Caki2 (cell line): ENCODE data around the gene PITX2. TPM values are rescaled to one million over a fixed set of nuclear protein-coding genes. Genes with fewer than 3 reads are reported as not detected.

ENCODE experiments used
- DNase-seq: peaks from one replicate; pipeline ENCODE4 v3.0.0-alpha.2; 2015; ENCODE audit warnings: low read depth
- in situ Hi-C: cut with HindIII; loops from 2 replicates; pipeline ENCODE4 v1.10.0; 2016; ENCODE audit warnings: low sequenced_read_pairs, low pct_unique_long_range_greater_than_20kb, mixed read lengths
- total RNA-seq: library from RNA; depleted of rRNA; stranded (reverse); fragments of >200 nt; shearing (Covaris generic); gene quantifications from 2 replicates; pipeline ENCODE4 v1.2.3, GENCODE V29; 2014; ENCODE audit warnings: low replicate concordance; rRNA removed

PITX2 gene
- 0.14 TPM in 1 of 2 replicates, not detected in the other for total RNA-seq

- no peak for DNase-seq
- in situ Hi-C loops = no loop called here
These were observed at the start of gene PITX2 for GRCh38 chr4:110622841-110623717. Gene PITX2, minus strand, starts transcription at chr4:110623077. Its CDS starts 617 bp downstream, at chr4:110622460.

GRCh38 chr4:110671679-110672078 is 48.8 kb upstream of the PITX2 start:
- DNase-seq = no peak
- in situ Hi-C loops = no loop called here

DNA sequence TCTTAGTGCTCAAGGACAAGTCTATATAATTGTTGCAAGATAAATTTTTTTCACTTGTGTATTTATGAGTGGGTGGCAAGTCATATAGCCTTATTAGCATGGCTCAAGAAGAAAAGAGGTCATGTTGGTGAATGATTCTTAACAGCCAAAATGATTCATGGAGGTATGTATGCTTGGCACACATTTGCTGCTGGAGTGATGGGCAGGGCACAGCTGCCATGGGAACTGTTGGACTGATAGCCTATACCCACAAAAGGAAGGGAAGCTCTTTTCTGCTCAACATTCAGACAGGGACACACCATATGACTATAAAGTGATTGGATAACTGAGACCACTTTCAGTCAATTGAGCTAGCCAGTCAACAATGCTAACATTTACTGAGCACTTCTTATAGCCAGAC is 46.8 kb upstream of the PITX2 start:
- in situ Hi-C loops = no loop called here
- no peak for DNase-seq

GRCh38 chr4:110668463-110669235 is 45.8 kb upstream of the PITX2 start:
- in situ Hi-C loops = no loop called here
- no peak for DNase-seq

DNA sequence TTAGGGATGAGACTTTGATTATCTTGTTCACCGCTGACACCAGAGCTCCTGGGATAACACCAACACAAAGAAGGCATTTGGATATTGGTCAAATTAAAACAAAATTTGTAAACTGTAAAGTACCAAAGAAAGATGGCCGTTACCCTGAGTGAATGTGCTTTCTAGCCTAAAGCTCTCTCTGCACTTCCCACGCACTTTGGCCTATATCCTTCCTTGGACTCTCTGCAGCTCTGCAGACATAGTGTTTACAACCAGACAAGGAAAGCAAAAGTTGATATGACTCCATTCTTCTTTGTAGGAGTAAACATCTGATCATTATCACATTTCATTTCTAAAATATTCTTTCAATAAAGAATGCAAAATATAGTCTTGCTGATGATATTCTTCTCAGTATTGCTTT is 44.8 kb upstream of the PITX2 start:
- in situ Hi-C loops = no loop called here

GRCh38 chr4:110666030-110666429 is 43.2 kb upstream of the PITX2 start:
- DNase-seq = no peak
- in situ Hi-C loops = no loop called here

More for the DNA sequence above, 44.8 kb upstream of the PITX2 start:
- no peak for DNase-seq

DNA sequence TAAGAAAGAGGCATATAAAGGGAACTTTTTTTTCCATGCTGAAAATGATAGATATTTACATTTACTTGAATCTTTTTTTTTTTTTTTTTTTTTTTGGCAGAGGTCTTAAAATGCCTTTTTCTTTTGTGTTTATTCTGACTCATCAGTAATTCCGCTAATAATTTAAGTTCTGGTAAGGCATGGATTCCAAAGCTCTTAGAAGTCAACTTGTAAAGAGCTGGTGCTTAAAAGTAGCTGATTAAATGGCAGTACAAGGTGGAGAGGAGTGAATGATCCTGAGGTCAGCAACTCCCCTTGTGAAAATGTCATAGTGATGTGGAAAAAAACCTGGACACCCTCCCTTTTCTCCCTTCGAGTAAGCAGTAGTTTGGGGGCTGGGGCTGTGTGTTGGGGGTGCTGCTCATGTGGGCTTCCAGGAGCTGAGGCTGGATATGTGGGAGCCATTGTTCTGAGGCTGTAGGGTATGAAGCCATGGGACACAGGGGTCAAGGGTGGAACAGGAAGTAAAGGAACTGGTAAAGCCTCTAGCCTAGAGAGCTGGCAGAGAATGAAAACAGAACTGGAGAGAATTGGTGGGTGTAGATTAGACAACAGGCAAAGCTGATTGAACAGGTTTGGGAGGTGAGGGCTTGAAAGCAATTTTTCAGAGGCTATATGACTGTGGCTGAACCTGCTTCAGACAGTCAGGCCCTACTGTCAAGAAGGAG is 41.0 kb upstream of the PITX2 start:
- in situ Hi-C loops = no loop called here
- no peak for DNase-seq

DNA sequence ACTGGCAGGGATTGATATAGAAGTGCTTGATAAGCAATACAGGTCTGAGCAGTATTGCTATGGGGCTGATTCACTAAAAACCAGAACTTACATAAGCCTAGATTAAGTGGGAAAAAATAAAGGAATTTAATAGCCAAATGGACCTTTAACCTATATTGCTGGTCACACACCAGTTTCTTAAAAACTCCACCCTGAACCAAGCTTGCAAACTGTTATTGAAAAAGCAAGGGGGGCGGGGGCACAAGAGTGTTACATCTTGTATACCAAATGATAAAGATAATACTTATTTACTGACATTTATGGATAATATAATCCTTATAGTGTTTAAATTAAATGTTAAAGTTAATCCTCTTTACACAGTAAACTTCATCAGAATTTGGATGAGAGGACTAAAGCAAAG is 40.3 kb upstream of the PITX2 start:
- DNase-seq = no peak
- in situ Hi-C loops = no loop called here

- no peak for DNase-seq
- in situ Hi-C loops = no loop called here
These were observed 37.9 kb upstream of the PITX2 start for GRCh38 chr4:110660755-110661154.

DNA sequence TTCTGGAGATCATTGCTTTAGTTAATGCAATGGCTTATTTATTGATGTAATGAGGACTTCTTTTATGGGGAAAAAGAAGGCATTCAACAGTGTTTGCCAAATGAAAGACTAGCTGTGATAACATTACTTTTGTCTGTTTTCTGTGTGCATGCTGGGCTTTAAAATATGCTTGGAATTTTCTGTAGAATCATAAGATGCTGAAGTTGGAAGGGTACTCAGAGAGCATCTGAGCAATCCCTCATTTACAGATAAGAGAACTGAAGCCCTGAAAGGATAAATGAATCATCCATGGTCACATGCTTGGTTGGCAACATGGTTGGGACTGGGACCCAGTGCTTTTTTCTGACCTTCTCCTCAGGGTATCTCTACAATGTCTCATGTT is 31.4 kb upstream of the PITX2 start:
- no peak for DNase-seq
- in situ Hi-C loops = no loop called here

DNA sequence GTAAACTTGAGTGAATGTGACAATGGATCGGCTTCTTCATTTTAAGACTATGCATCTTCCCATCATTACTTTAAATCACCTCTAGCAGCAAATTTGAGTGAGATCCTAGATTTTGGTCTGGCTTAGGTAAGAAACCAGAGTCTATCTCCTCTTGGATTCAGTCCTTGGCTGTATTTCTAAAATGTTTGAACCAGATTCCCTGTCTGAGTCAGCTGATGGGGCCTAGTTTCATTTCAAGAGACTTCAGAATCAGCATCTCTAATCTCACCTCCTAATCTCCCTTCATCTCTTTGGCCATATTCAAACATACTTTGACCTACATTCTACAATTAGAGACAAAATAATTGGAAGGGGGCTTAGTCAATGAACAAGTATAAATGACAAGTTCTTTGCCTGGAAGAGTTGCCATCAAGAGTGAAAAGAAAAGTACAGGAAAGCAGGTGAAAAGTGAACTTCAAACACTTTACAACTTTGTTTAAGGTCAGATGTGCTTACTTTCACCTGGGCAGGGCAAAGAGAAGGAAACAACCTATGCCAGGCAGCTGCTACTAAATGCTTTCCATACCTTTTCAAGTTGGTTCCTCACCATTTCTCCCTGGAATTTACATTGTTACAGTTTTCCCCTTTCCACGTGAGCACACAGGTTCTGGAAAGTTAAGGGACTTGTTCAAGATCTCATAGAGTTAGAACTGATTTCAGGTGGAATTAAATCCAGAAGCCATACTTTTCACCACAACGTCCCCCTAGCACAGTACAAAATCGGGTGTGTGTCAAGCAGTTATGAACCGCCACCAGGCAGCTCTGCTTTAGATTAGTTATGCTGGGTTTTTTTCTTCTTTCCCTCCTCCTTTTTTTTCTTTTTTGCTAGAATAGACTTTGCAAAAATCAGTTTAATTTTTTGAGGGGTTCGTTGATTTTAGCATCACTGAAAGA is 30.7 kb upstream of the PITX2 start:
- in situ Hi-C loops = no loop called here
- DNase-seq = no peak

GRCh38 chr4:110644008-110644407 is 21.1 kb upstream of the PITX2 start:
- in situ Hi-C loops = no loop called here
- no peak for DNase-seq

GRCh38 chr4:110643096-110643495 is 20.2 kb upstream of the PITX2 start:
- DNase-seq = no peak
- in situ Hi-C loops = no loop called here

GRCh38 chr4:110641218-110641617 is 18.3 kb upstream of the PITX2 start:
- in situ Hi-C loops = no loop called here
- DNase-seq = no peak

DNA sequence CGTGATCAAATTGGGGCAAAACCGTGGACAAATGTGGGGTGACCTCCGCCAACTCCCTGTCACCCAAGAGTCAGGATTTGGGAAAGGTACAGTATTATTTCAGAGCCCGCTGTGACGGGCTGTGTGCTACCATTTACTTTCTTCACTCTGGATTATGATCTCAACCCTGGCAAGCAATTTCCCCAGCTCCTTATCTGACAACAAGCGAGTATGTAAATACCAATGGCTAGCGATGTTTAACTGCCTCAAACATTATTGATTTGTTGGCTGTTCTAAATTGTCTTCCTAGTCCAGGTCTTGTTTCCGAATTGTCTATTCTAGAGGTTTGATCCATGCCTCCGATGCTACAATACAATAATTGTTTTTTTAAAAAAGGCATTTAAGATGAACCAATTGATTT is 17.7 kb upstream of the PITX2 start:
- in situ Hi-C loops = no loop called here
- no peak for DNase-seq

DNA sequence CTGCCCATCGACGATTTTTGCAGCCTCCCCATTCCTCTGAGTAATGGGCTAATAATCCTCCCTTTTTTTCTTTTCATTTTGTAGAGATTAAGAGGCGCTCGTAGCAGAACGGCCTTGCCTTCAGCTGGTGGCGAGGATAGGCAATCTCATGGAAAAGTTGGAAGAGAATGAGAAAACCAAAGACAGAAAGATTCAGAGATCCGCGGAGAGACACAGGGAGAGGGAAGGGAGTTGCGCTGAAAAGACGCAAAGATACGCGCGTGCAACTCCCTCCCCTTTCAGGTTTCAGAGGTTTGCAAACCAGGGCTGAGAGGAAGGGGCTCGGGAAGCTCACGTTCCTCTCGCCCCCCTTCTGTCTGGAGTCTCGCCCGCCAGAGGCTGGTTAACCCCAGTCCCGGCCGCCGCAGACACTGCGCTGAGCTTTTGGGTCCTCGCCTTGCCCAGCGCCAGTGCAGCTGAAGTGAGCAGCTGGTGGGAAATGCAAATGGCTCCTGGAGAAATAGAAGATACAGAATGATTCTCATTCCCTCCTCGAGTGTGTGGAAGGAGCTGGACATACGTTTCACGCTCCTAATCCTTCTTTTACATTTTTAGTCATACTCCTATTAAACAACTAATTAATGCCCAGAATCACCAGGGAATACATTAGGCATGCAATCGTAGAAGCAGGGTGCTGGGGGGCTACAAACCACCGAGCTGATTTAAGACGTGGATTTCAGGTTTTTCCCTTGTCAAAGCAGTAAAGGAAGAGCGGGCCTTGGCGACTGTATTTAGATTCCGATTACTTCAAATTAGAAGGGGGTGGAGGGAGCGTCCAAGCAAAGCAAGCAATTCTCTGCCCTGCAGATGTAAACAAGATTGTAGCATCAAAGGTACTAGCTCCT is 16.6 kb upstream of the PITX2 start:
- in situ Hi-C loops = no loop called here
- no peak for DNase-seq
